HepG2 (cell line): ENCODE measurements around the gene ELAPOR1. TPM values are rescaled to one million over a fixed set of nuclear protein-coding genes. Genes with fewer than 3 reads are reported as not detected.

Source experiments
- ATAC-seq: fragments of 200-7000 bp; cut with Tn5 transposase; 3 replicates; pipeline ENCODE4 v1.9.1; 2020; ENCODE audit warnings: mild to moderate bottlenecking, moderate library complexity
- BruUV-seq: library from RNA; stranded (reverse); fragments of 400-500 nt; replicated peaks from 2 replicates; lab custom pipeline; 2021; lab: Mats Ljungman, UMichigan
- CTCF ChIA-PET: fragments of 300-600 bp; formaldehyde crosslinking; extraction: SDS; loops from one replicate; lab custom pipeline; 2021; ENCODE audit warnings: low total read pairs, inconsistent platforms, low intra/inter-chr PET ratio; lab: Yijun Ruan, JAX
- POLR2A ChIA-PET: fragments of 350-600 bp; sonication (Branson Sonifier 250); formaldehyde crosslinking; loops from one replicate; lab custom pipeline; 2020; ENCODE audit warnings: antibody characterized with exemption, inconsistent platforms; lab: Yijun Ruan, JAX
- DNase-seq: peaks from one replicate; pipeline ENCODE4 v3.0.0-alpha.2; 2015; ENCODE audit warnings: low spot score
- FAIRE-seq: peaks from 3 replicates; lab custom pipeline; 2011; peaks lifted over from hg19 to GRCh38; lab: Jason Lieb, UNC
- H2AFZ ChIP-seq: one replicate; pipeline ENCODE4 v1.6.1; 2011; ENCODE audit warnings: low read length, inconsistent platforms
- H3K27ac ChIP-seq: fragments of 300-600 bp; 3 replicates; pipeline ENCODE4 v1.8.0; 2011; ENCODE audit warnings: mixed run types, mild to moderate bottlenecking, mixed read lengths, low read length, inconsistent platforms; ENCODE audit not compliant: insufficient read depth; ENCODE audit errors: extremely low read length
- H3K27me3 ChIP-seq, 2 experiments: fragments of 200-600 bp in 1 of 2; 2 replicates in 1 of 2; 3 replicates in 1 of 2; pipeline versions ENCODE4 v1.6.0 to v1.8.0; 2011; ENCODE audit warnings: low read length in 2 of 2, mild to moderate bottlenecking in 2 of 2, moderate library complexity in 2 of 2, inconsistent platforms in 1 of 2; ENCODE audit not compliant: insufficient read depth in 2 of 2, control insufficient read depth in 1 of 2
- H3K36me3 ChIP-seq, 2 experiments: fragments of 200-600 bp in 1 of 2; replicated peaks in 1 of 2; 2 replicates in 1 of 2; 3 replicates in 1 of 2; pipeline versions ENCODE4 v1.5.1 to v1.8.0; 2011; ENCODE audit warnings: low read length in 2 of 2, inconsistent platforms in 1 of 2; ENCODE audit not compliant: insufficient read depth in 2 of 2, control insufficient read depth in 1 of 2
- H3K4me1 ChIP-seq: 2 replicates; pipeline ENCODE4 v1.5.1; 2012; ENCODE audit warnings: low read length, inconsistent platforms; ENCODE audit not compliant: insufficient read depth
- H3K4me2 ChIP-seq: 2 replicates; pipeline ENCODE4 v1.6.0; 2011; ENCODE audit warnings: low read depth, low read length, inconsistent platforms
- H3K4me3 ChIP-seq, 3 experiments: fragments of 200-600 bp in 1 of 3; sonication (generic), shearing (Covaris generic) in 1 of 3; replicated peaks in 1 of 3; 2 replicates each; pipeline ENCODE4 v1.5.1; 2011 to 2016; ENCODE audit warnings: low read length in 3 of 3, inconsistent platforms in 2 of 3, low read depth in 2 of 3, mild to moderate bottlenecking in 2 of 3, control low read depth in 1 of 3, mixed read lengths in 1 of 3; ENCODE audit not compliant: insufficient read depth in 1 of 3
- H3K79me2 ChIP-seq: one replicate; pipeline ENCODE4 v1.6.1; 2011; ENCODE audit warnings: low read length, inconsistent platforms; ENCODE audit not compliant: insufficient read depth
- H3K9ac ChIP-seq: 2 replicates; pipeline ENCODE4 v1.6.0; 2011; ENCODE audit warnings: mild to moderate bottlenecking, low read depth, low read length, inconsistent platforms; ENCODE audit not compliant: insufficient read depth
- H3K9me3 ChIP-seq: 2 replicates; pipeline ENCODE4 v1.5.1; 2012; ENCODE audit warnings: mild to moderate bottlenecking, low read length
- H4K20me1 ChIP-seq: 2 replicates; pipeline ENCODE4 v1.6.0; 2011; ENCODE audit warnings: inconsistent platforms, mild to moderate bottlenecking, low read length, moderate library complexity; ENCODE audit not compliant: insufficient read depth
- KMT2A ChIP-seq: sonication (generic); formaldehyde crosslinking; IDR thresholded peaks from 2 replicates; pipeline ENCODE4 v1.4.0; 2020; ENCODE audit warnings: missing genetic modification reagents
- ZNF432 ChIP-seq: sonication (generic); formaldehyde crosslinking; IDR thresholded peaks from 2 replicates; pipeline ENCODE4 v1.5.0; 2020; ENCODE audit warnings: missing genetic modification reagents, mild to moderate bottlenecking, borderline replicate concordance
- ZNF850 ChIP-seq: sonication (generic); formaldehyde crosslinking; conservative IDR thresholded peaks from 2 replicates; pipeline ENCODE4 v1.9.0; 2021; ENCODE audit warnings: mild to moderate bottlenecking, missing genetic modification reagents
- in situ Hi-C: cut with HindIII; loops from 2 replicates; pipeline ENCODE4 v1.10.0; 2017; ENCODE audit warnings: low pct_unique_long_range_greater_than_20kb; ENCODE audit not compliant: extremely low pct_ligation_motif_present
- intact Hi-C: fragments of 100-400 bp; cut with micrococcal nuclease; formaldehyde crosslinking; loops from one replicate; pipeline ENCODE4 v1.10.0; 2022; ENCODE audit not compliant: unreplicated experiment
- polyA plus RNA-seq, 8 experiments: library from polyadenylated mRNA; depleted of rRNA in 3 of 8; stranded (reverse) in 7 of 8; unstranded in 1 of 8; fragments of >200 nt; fragmentation: Illumina TruSeq in 4 of 8; extraction: Trizol in 4 of 8; gene quantifications; 2 replicates each; pipeline versions ENCODE4 v1.2.1 to v1.2.3, GENCODE V29; 2011 to 2016; ENCODE audit warnings: low read depth in 4 of 8, missing spikeins in 1 of 8, mixed read lengths in 1 of 8; ENCODE audit not compliant: insufficient read depth in 1 of 8
- total RNA-seq, 5 experiments: library from RNA; depleted of rRNA; stranded (reverse); fragments of >200 nt; fragmentation: Illumina TruSeq; extraction: Trizol; gene quantifications; 2 replicates each; pipeline ENCODE4 v1.2.3, GENCODE V29; 2016; ENCODE audit warnings: low read depth in 1 of 5
- TF ChIP-seq, protein P1 (sequence below): sonication (generic); formaldehyde crosslinking; IDR thresholded peaks from 2 replicates; pipeline ENCODE4 v1.4.0; 2020; ENCODE audit warnings: mild to moderate bottlenecking, missing genetic modification reagents

The ELAPOR1 gene
- total and polyA plus RNA-seq, 2 of the 13 experiments (the other 11 are each of a cell fraction or from before 2014, with no cell fraction given), result 0.13 to 0.20 TPM

DNA sequence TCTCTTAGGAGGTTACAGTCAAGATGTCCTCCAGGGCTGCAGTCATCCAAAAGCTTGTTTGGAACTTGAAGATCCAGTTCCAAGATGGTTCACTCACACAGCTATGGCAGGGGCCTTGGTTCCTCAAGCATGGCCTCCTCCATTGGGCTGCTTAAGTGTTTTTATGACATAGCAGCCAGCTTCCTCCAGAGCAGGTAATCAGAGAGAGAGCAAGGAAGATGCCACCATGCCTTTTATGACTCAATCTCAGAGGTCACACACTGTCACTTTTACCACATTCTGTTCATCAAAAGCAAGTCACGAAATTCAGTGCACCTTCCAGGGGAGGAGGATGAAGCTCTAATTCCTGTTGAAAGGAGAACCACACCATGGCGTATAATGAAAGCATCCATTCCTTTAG is 17.1 kb downstream of the ELAPOR1 start (continued):
- TF ChIP-seq, protein P1, sequence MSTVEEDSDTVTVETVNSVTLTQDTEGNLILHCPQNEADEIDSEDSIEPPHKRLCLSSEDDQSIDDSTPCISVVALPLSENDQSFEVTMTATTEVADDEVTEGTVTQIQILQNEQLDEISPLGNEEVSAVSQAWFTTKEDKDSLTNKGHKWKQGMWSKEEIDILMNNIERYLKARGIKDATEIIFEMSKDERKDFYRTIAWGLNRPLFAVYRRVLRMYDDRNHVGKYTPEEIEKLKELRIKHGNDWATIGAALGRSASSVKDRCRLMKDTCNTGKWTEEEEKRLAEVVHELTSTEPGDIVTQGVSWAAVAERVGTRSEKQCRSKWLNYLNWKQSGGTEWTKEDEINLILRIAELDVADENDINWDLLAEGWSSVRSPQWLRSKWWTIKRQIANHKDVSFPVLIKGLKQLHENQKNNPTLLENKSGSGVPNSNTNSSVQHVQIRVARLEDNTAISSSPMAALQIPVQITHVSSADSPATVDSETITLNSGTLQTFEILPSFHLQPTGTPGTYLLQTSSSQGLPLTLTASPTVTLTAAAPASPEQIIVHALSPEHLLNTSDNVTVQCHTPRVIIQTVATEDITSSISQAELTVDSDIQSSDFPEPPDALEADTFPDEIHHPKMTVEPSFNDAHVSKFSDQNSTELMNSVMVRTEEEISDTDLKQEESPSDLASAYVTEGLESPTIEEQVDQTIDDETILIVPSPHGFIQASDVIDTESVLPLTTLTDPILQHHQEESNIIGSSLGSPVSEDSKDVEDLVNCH, result no peak
- TF ChIP-seq KMT2A (CRISPR knock-in tag), result no peak
- TF ChIP-seq, all 625 proteins: peak for 0

DNA sequence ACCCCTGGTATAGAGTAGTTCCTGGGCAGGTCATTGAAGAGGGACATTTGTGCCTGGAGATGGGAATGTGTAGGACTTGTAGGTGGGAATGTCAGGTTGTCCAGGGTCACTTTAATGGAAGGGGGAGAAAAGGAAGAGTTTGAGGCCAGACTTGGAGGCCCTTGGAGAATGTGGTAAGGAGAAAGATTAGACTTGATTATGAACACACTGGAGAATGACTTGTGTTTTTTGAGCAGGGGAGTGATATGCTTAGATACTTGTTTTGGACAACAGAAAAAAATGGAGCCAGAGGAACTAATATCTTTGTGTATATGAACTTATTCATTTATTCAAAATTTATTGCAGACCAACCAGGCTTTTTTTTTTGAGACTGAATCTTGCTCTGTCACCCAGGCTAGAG is 17.9 kb downstream of the ELAPOR1 start:
- Histone ChIP-seq H2AFZ (no peak overlapping the region), H3K9me3 (no peaks in the 10 kb centered on the region), H3K36me3 (no peaks in the 10 kb centered on the region), H3K4me1 (peaks cover 34% of the 10 kb centered on the region), H3K4me3 (no peak overlapping the region), H3K27me3 (peaks cover 0 to 8% of the 10 kb centered on the region in 2 experiments; a peak in 1 of 5 replicates), H3K4me2 (no peak overlapping the region), H3K79me2 (no peaks in the 10 kb centered on the region), H3K27ac (no peak overlapping the region), H3K9ac (no peak overlapping the region), H4K20me1 (no peaks in the 10 kb centered on the region)
- ChIA-PET CTCF (no interaction called here), POLR2A (no interaction called here)
- TF ChIP-seq ZNF850 (CRISPR knock-in tag) (no peak), ZNF432 (CRISPR knock-in tag) (no peak)
- DNase-seq (no peak), ATAC-seq (no peak), FAIRE-seq (no peak)
- intact Hi-C loops, result no loop called here
- BruUV-seq, result no TSS peak
- in situ Hi-C loops, result no loop called here
